A549 (cell line): ENCODE results near the gene CEL. TPM values are rescaled to one million over a fixed set of nuclear protein-coding genes. Genes with fewer than 3 reads are reported as not detected.
"Not testable (repeated sequence)": the region's sequence is repeated elsewhere in the genome, so short reads cannot be mapped to it uniquely, and the experiment has no call there.

Source experiments
- ATAC-seq, 2 experiments: fragments of 200-7000 bp in 1 of 2; fragments of >200 bp in 1 of 2; cut with Nextera tagmentation in 1 of 2; cut with Tn5 transposase in 1 of 2; 3 replicates each; pipeline versions ENCODE4 v1.8.0 to v1.9.1; 2018 to 2020; ENCODE audit warnings: mild to moderate bottlenecking in 1 of 2, moderate library complexity in 1 of 2
- CTCF ChIA-PET: fragments of 300-600 bp; sonication (Branson Sonifier 250); formaldehyde crosslinking; extraction: SDS; loops from one replicate; lab custom pipeline; 2021; ENCODE audit warnings: antibody characterized with exemption, inconsistent platforms; lab: Yijun Ruan, JAX
- POLR2A ChIA-PET: fragments of 350-600 bp; formaldehyde crosslinking; extraction: SDS; loops from one replicate; lab custom pipeline; 2021; ENCODE audit warnings: antibody characterized with exemption, inconsistent platforms; lab: Yijun Ruan, JAX
- DNase-seq, 2 experiments: peaks; one replicate each; pipeline versions ENCODE4 v3.0.0 to v3.0.0-alpha.2; 2011 to 2016; ENCODE audit warnings: low read depth in 1 of 2, low spot score in 1 of 2
- FAIRE-seq: peaks from 2 replicates; lab custom pipeline; 2011; peaks lifted over from hg19 to GRCh38; lab: Jason Lieb, UNC
- H3K27ac ChIP-seq, 2 experiments: fragments of >200 bp; sonication (Bioruptor Twin); formaldehyde crosslinking; 3 replicates each; pipeline ENCODE4 v1.5.1; 2016 to 2017
- H3K4me1 ChIP-seq: fragments of >200 bp; sonication (Bioruptor Twin); formaldehyde crosslinking; 3 replicates; pipeline ENCODE4 v1.6.1; 2016
- H3K4me2 ChIP-seq: fragments of >200 bp; sonication (Bioruptor Twin); formaldehyde crosslinking; 3 replicates; pipeline ENCODE4 v1.6.1; 2016
- H3K4me3 ChIP-seq: fragments of >200 bp; sonication (Bioruptor Twin); formaldehyde crosslinking; 3 replicates; pipeline ENCODE4 v1.5.1; 2016
- H3K9me3 ChIP-seq: fragments of >200 bp; sonication (Bioruptor Twin); formaldehyde crosslinking; 3 replicates; pipeline ENCODE4 v1.6.1; 2016
- ATOH8 ChIP-seq: fragments of 250-450 bp; sonication (Bioruptor Pico); IDR thresholded peaks from 2 replicates; pipeline ENCODE4 v1.5.0; 2020; ENCODE audit warnings: low read depth, mild to moderate bottlenecking, moderate library complexity
- CEBPB ChIP-seq, 2 experiments: fragments of >200 bp in 1 of 2; sonication (Bioruptor Twin) in 1 of 2; formaldehyde crosslinking in 1 of 2; IDR thresholded peaks; 2 replicates each; pipeline ENCODE4 v1.6.1; 2012 to 2016
- CHD4 ChIP-seq: fragments of 200-600 bp; sonication (generic); IDR thresholded peaks from 2 replicates; pipeline ENCODE4 v1.6.1; 2016; ENCODE audit warnings: antibody characterized with exemption, mild to moderate bottlenecking, borderline replicate concordance
- CTCF ChIP-seq: fragments of >200 bp; sonication (Bioruptor Twin); formaldehyde crosslinking; IDR thresholded peaks from 3 replicates; pipeline ENCODE4 v1.5.1; 2016
- ELK1 ChIP-seq: fragments of 150-350 bp; IDR thresholded peaks from 2 replicates; pipeline ENCODE4 v1.6.1; 2014; ENCODE audit warnings: low read depth, mild to moderate bottlenecking, low read length
- EP300 ChIP-seq, 2 experiments: fragments of >200 bp; sonication (Bioruptor Twin); formaldehyde crosslinking; IDR thresholded peaks; 2 replicates in 1 of 2; 3 replicates in 1 of 2; pipeline ENCODE4 v1.6.1; 2016 to 2017
- FOSB ChIP-seq: fragments of 250-450 bp; sonication (Bioruptor Pico); IDR thresholded peaks from 2 replicates; pipeline ENCODE4 v1.5.0; 2020; ENCODE audit warnings: mild to moderate bottlenecking, moderate library complexity
- GATA3 ChIP-seq: IDR thresholded peaks from 2 replicates; pipeline ENCODE4 v1.6.1; 2012; ENCODE audit warnings: borderline replicate concordance
- HDAC2 ChIP-seq: fragments of 200-600 bp; sonication (generic); IDR thresholded peaks from 2 replicates; pipeline ENCODE4 v1.6.1; 2016
- KDM1A ChIP-seq: fragments of 200-600 bp; sonication (generic); IDR thresholded peaks from 2 replicates; pipeline ENCODE4 v1.6.1; 2016; ENCODE audit warnings: low read depth, mild to moderate bottlenecking
- MAFK ChIP-seq: fragments of 450-650 bp; IDR thresholded peaks from 2 replicates; pipeline ENCODE4 v1.6.1; 2014; ENCODE audit not compliant: partially characterized antibody
- NR3C1 ChIP-seq: fragments of >200 bp; sonication (Bioruptor Twin); formaldehyde crosslinking; IDR thresholded peaks from 3 replicates; pipeline ENCODE4 v1.6.1; 2017
- RCOR1 ChIP-seq: fragments of 150-350 bp; IDR thresholded peaks from 2 replicates; pipeline ENCODE4 v1.6.1; 2014; ENCODE audit warnings: antibody characterized with exemption, low read length, low read depth
- RNF2 ChIP-seq: fragments of 200-600 bp; sonication (generic); IDR thresholded peaks from 2 replicates; pipeline ENCODE4 v1.6.1; 2016; ENCODE audit warnings: low read depth, mild to moderate bottlenecking, antibody characterized with exemption, moderate library complexity, borderline replicate concordance
- SREBF2 ChIP-seq: fragments of 450-650 bp; IDR thresholded peaks from 2 replicates; pipeline ENCODE4 v1.6.1; 2014; ENCODE audit warnings: mild to moderate bottlenecking, moderate library complexity
- USF2 ChIP-seq: fragments of 450-650 bp; IDR thresholded peaks from 2 replicates; pipeline ENCODE4 v1.6.1; 2014; ENCODE audit warnings: antibody characterized with exemption
- ZC3H11A ChIP-seq: fragments of 450-650 bp; IDR thresholded peaks from 2 replicates; pipeline ENCODE4 v1.6.1; 2014; ENCODE audit warnings: antibody characterized with exemption, mild to moderate bottlenecking
- ZSCAN20 ChIP-seq: fragments of 250-450 bp; sonication (Bioruptor Pico); IDR thresholded peaks from 2 replicates; pipeline ENCODE4 v1.8.0; 2022; ENCODE audit warnings: mild to moderate bottlenecking, moderate library complexity
- WGBS: methylation state at CpG from one replicate; pipeline ENCODE4 v1.1.6; 2017; ENCODE audit errors: missing lambda C conversion rate; 5-methylcytosine and 5-hydroxymethylcytosine counted together
- polyA plus RNA-seq, 4 experiments: library from polyadenylated mRNA; depleted of rRNA in 3 of 4; stranded (reverse); fragments of >200 nt; fragmentation: RNase III in 1 of 4; extraction: RNeasy Plus Mini Kit Qiagen cat#74134 plus additional on column Dnase treatment in 1 of 4; gene quantifications; 2 replicates in 3 of 4; 3 replicates in 1 of 4; pipeline ENCODE4 v1.2.3, GENCODE V29; 2011 to 2017

The CEL gene
- polyA plus RNA-seq, 2 of the 4 experiments (the other 2 are of a cell fraction) = 0.23 to 0.68 TPM

GRCh38 chr9:133059623-133060022 lies 2.2 kb upstream of the CEL start:
- no peak for ATAC-seq
- DNase-seq = no peak
- Histone ChIP-seq H3K9me3 (no peaks in the 10 kb centered on the region), H3K4me3 (no peak overlapping the region), H3K4me2 (no peak overlapping the region), H3K4me1 (0 out of 3 replicates have a peak, but pooled peaks cover 3% of the 10 kb centered on the region), H3K27ac (no peak overlapping the region)
- ChIA-PET CTCF (interaction anchor here (1.3 to 5.5 kb wide), 3 partner anchors 11 to 87 kb away, joined by 4 to 45 read pairs (median 9); no protein-coding TSS in a partner anchor), POLR2A (no interaction called here)
- 85% methylated on average over 7 of the region's 7 CpGs for WGBS
- no peak for TF ChIP-seq RNF2
- TF ChIP-seq GATA3 = no peak
- TF ChIP-seq KDM1A = no peak
- TF ChIP-seq ATOH8 (CRISPR knock-in tag) = no peak
- TF ChIP-seq FOSB (CRISPR knock-in tag) = no peak
- TF ChIP-seq MAFK = no peak
- no peak for TF ChIP-seq CHD4
- TF ChIP-seq EP300 (IDR thresholded peaks at IDR 0.05) = no peak
- FAIRE-seq = no peak

- no peak overlapping the region for H3K27ac ChIP-seq
- ChIA-PET CTCF (interaction anchor here (1.1 to 5.5 kb wide), 4 partner anchors 12 to 86 kb away, joined by 3 to 45 read pairs (median 6); no protein-coding TSS in a partner anchor), POLR2A (no interaction called here)
- H3K9me3 ChIP-seq = no peaks in the 10 kb centered on the region
- 0 out of 3 replicates have a peak, but pooled peaks cover 3% of the 10 kb centered on the region for H3K4me1 ChIP-seq
- FAIRE-seq = no peak
- no peak overlapping the region for H3K4me3 ChIP-seq
- ATAC-seq = no peak
- no peak for DNase-seq
- H3K4me2 ChIP-seq = no peak overlapping the region
- 85% methylated on average over 6 of the region's 6 CpGs for WGBS
- no peak for TF ChIP-seq CEBPB (IDR thresholded peaks at IDR 0.05)
- no peak for TF ChIP-seq USF2
- no peak for TF ChIP-seq HDAC2
- no peak for TF ChIP-seq ZSCAN20 (CRISPR knock-in tag)
- TF ChIP-seq ZC3H11A = no peak
- TF ChIP-seq CTCF = no peak
- TF ChIP-seq NR3C1 = no peak
- TF ChIP-seq RCOR1 = no peak
- TF ChIP-seq SREBF2 = no peak
- TF ChIP-seq ELK1 = no peak
These were observed 1.4 kb upstream of the CEL start for GRCh38 chr9:133060417-133060841.

- ChIA-PET CTCF (interaction anchor here (1.1 to 5.5 kb wide), 2 partner anchors 39 to 85 kb away, joined by 3 to 45 read pairs; no protein-coding TSS in a partner anchor), POLR2A (interaction anchor here (0.7 kb wide), 1 partner anchor 62 kb away, joined by 5 read pairs; no protein-coding TSS in a partner anchor)
- not testable (repeated sequence) for H3K9me3 ChIP-seq, H3K4me3 ChIP-seq, FAIRE-seq, DNase-seq, H3K4me1 ChIP-seq, H3K4me2 ChIP-seq
- WGBS = 83% methylated on average over 9 of the region's 14 CpGs
- peak in 1 of 2 experiments; percentile 26; a peak in 2 of 6 replicates for ATAC-seq
- H3K27ac ChIP-seq = peak overlapping the region in 1 of 2 experiments; percentile 76; a peak in 4 of 6 replicates
These were observed 590 bp upstream of the CEL start for GRCh38 chr9:133061019-133061763.

- DNase-seq, H3K4me2 ChIP-seq, POLR2A ChIA-PET, H3K9me3 ChIP-seq, FAIRE-seq, ATAC-seq, H3K27ac ChIP-seq, H3K4me1 ChIP-seq, H3K4me3 ChIP-seq: not testable (repeated sequence)
- CTCF ChIA-PET = interaction anchor here (1.4 kb wide), 1 partner anchor 40 kb away, joined by 4 read pairs; no protein-coding TSS in a partner anchor
- WGBS = 83% methylated on average over 7 of the region's 8 CpGs
These were observed 788 bp downstream of the CEL start for GRCh38 chr9:133062569-133062968.
